Esophagus muscularis mucosa (tissue), 4 donors: ENCODE results near the gene SPSB1. TPM values are rescaled to one million over a fixed set of nuclear protein-coding genes. Genes with fewer than 3 reads are reported as not detected.

Source experiments
- DNase-seq: peaks from one replicate; pipeline ENCODE4 v3.0.0-alpha.2; 2017; ENCODE audit errors: extremely low spot score
- H3K27ac ChIP-seq, 4 donors: fragments of 200-600 bp; sonication (generic); replicated peaks in 1 of 4; 1 replicate in 3 of 4; 2 replicates in 1 of 4; pipeline ENCODE4 v1.5.1; 2016 to 2019; ENCODE audit warnings: mild to moderate bottlenecking in 1 of 4
- H3K27me3 ChIP-seq, 4 donors: fragments of 200-600 bp; sonication (generic); one replicate each; pipeline versions ENCODE4 v1.5.1 to v1.6.0; 2016 to 2019
- H3K36me3 ChIP-seq, 4 donors: fragments of 200-600 bp; sonication (generic); one replicate each; pipeline ENCODE4 v1.5.1; 2016 to 2019
- H3K4me1 ChIP-seq, 4 donors: fragments of 200-600 bp; sonication (generic); one replicate each; pipeline ENCODE4 v1.5.1; 2016 to 2019
- H3K4me3 ChIP-seq, 4 donors: fragments of 200-600 bp; sonication (generic); 1 replicate in 2 of 4; 2 replicates in 2 of 4; pipeline ENCODE4 v1.5.1; 2016 to 2019; ENCODE audit warnings: mild to moderate bottlenecking in 4 of 4, moderate library complexity in 1 of 4
- H3K9me3 ChIP-seq, 4 donors: fragments of 200-600 bp; sonication (generic); 1 replicate in 3 of 4; 2 replicates in 1 of 4; pipeline ENCODE4 v1.5.1; 2016 to 2019
- CTCF ChIP-seq, 3 experiments: fragments of 200-600 bp in 2 of 3; fragments of 450-650 bp in 1 of 3; sonication (generic) in 2 of 3; IDR thresholded peaks; one replicate each; pipeline ENCODE4 v1.5.1; 2017 to 2019; ENCODE audit warnings: antibody characterized with exemption in 3 of 3, mild to moderate bottlenecking in 2 of 3, moderate library complexity in 1 of 3
- EP300 ChIP-seq: sonication (generic); formaldehyde crosslinking; IDR thresholded peaks from one replicate; pipeline ENCODE4 v1.6.1; 2017; ENCODE audit warnings: antibody characterized with exemption
- POLR2A ChIP-seq: fragments of 450-650 bp; IDR thresholded peaks from one replicate; pipeline ENCODE4 v1.6.1; 2017; ENCODE audit warnings: antibody characterized with exemption, moderate library complexity, mild to moderate bottlenecking, low read depth
- POLR2AphosphoS5 ChIP-seq, 2 donors: sonication (generic); formaldehyde crosslinking; IDR thresholded peaks; one replicate each; pipeline ENCODE4 v1.6.1; 2017; ENCODE audit warnings: antibody characterized with exemption in 2 of 2
- WGBS: methylation state at CpG from one replicate; pipeline ENCODE4 v1.1.5; 2018; 5-methylcytosine and 5-hydroxymethylcytosine counted together
- intact Hi-C: fragments of 100-400 bp; cut with DNase I; formaldehyde crosslinking; loops from one replicate; pipeline ENCODE4 v1.15.1; 2023
- total RNA-seq, 4 donors: library from RNA; depleted of rRNA; stranded (reverse); fragments of >200 nt; gene quantifications; one replicate each; pipeline versions ENCODE4 v1.1.0 to v1.2.1, GENCODE V29; 2016

The SPSB1 gene
- total RNA-seq, 4 donors from 2014 or later = 61.0 to 104 (median 97.4) TPM

- no peaks in the 10 kb centered on the region for H3K36me3 ChIP-seq
- intact Hi-C loops = loop anchor here (5.0 kb wide), 2 partner anchors 186 to 286 kb away; no protein-coding TSS in a partner anchor
- no peaks in the 10 kb centered on the region for H3K27me3 ChIP-seq
- TF ChIP-seq CTCF (IDR thresholded peaks at IDR 0.05) (no peak), POLR2AphosphoS5 (IDR thresholded peaks at IDR 0.05) (no peak), EP300 (no peak), POLR2A (no peak)
- no peak overlapping the region for H3K27ac ChIP-seq
- WGBS = 94% methylated on average over 6 of the region's 6 CpGs
- peaks cover 16 to 28% (median 26%) of the 10 kb centered on the region in 4 donors for H3K4me1 ChIP-seq
- peaks cover 0 to 31% (median 16%) of the 10 kb centered on the region in 4 donors for H3K9me3 ChIP-seq
- H3K4me3 ChIP-seq = no peak overlapping the region
- no peak for DNase-seq
These were observed 6.1 kb upstream of the SPSB1 start for GRCh38 chr1:9286556-9286955.

- intact Hi-C loops = loop anchor here (2.0 to 5.0 kb wide), 3 partner anchors 168 to 283 kb away; no protein-coding TSS in a partner anchor
- H3K9me3 ChIP-seq = peaks cover 0 to 31% (median 16%) of the 10 kb centered on the region in 4 donors
- no peak overlapping the region for H3K4me3 ChIP-seq
- peaks cover 24 to 30% (median 29%) of the 10 kb centered on the region in 4 donors for H3K4me1 ChIP-seq
- WGBS = 51% methylated on average over 6 of the region's 6 CpGs
- TF ChIP-seq POLR2A = no peak
- peak; percentile 93 to 99 (median 97) for TF ChIP-seq CTCF (IDR thresholded peaks at IDR 0.05)
- TF ChIP-seq POLR2AphosphoS5 (IDR thresholded peaks at IDR 0.05) = no peak
- no peak for TF ChIP-seq EP300
- no peaks in the 10 kb centered on the region for H3K36me3 ChIP-seq
- no peaks in the 10 kb centered on the region for H3K27me3 ChIP-seq
- H3K27ac ChIP-seq = peak overlapping the region; percentile 93 to 99 (median 98)
- DNase-seq = no peak
These were observed 3.6 kb upstream of the SPSB1 start for GRCh38 chr1:9289090-9289534.

- no peak for TF ChIP-seq CTCF (IDR thresholded peaks at IDR 0.05)
- TF ChIP-seq POLR2AphosphoS5 (IDR thresholded peaks at IDR 0.05) = peak; percentile 67 to 72
- no peak for TF ChIP-seq POLR2A
- H3K27me3 ChIP-seq = no peaks in the 10 kb centered on the region
- no peak overlapping the region for H3K4me3 ChIP-seq
- peaks cover 0 to 27% (median 16%) of the 10 kb centered on the region in 4 donors for H3K9me3 ChIP-seq
- intact Hi-C loops = loop anchor here (2.0 to 5.0 kb wide), 3 partner anchors 167 to 282 kb away; no protein-coding TSS in a partner anchor
- H3K36me3 ChIP-seq = no peaks in the 10 kb centered on the region
- peak overlapping the region; percentile 93 to 99 (median 98) for H3K27ac ChIP-seq
- peaks cover 29 to 38% (median 37%) of the 10 kb centered on the region in 4 donors for H3K4me1 ChIP-seq
- DNase-seq = no peak
- WGBS = 27% methylated on average over 5 of the region's 5 CpGs
These were observed 2.8 kb upstream of the SPSB1 start for GRCh38 chr1:9289711-9290485.

DNA sequence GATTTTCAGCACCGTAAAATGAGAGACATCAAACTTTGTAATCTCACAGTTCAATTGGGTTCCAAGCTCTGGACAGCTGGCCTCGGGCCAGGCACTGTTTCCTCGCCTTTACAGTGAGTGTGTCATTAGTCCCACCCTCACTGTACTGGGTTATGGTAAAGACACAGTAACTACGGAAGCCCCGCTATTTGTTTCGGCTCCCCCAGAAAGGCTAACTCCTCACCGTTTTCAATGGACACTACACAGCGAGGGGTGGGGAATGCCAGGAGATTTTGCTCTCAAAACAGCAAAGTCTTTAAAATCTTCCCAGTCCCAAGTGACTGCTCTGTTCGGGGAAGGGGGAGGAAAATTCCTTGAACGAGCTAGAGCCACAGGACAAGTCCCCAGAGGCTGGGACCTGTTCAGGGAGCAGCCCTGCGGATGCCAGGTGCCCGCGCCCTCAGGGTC is 757 bp upstream of the SPSB1 start:
- H3K9me3 ChIP-seq = peaks cover 0 to 24% (median 16%) of the 10 kb centered on the region in 4 donors
- H3K36me3 ChIP-seq = peaks cover 0 to 5% (median 0%) of the 10 kb centered on the region in 4 donors
- peak overlapping the region; percentile 93 to 99 (median 98) for H3K27ac ChIP-seq
- H3K4me3 ChIP-seq = peak overlapping the region; percentile 76 to 98 (median 96)
- intact Hi-C loops = no loop called here
- 9% methylated on average over 3 of the region's 13 CpGs for WGBS
- no peak for TF ChIP-seq EP300
- TF ChIP-seq CTCF (IDR thresholded peaks at IDR 0.05) = no peak
- TF ChIP-seq POLR2A = no peak
- TF ChIP-seq POLR2AphosphoS5 (IDR thresholded peaks at IDR 0.05) = peak in 1 of 2 donors; percentile 24
- DNase-seq = no peak
- H3K4me1 ChIP-seq = peaks cover 38 to 59% (median 57%) of the 10 kb centered on the region in 4 donors
- H3K27me3 ChIP-seq = no peaks in the 10 kb centered on the region
